K562 (cell line): Measurements from ENCODE around the gene THOP1. TPM values are rescaled to one million over a fixed set of nuclear protein-coding genes. Genes with fewer than 3 reads are reported as not detected.
A peak's percentile ranks its signal among the peaks of the same experiment; 100 is the strongest.

Source experiments
- ATF4 ChIP-seq: fragments of 450-650 bp; formaldehyde crosslinking; IDR thresholded peaks from 2 replicates; pipeline ENCODE4 v1.4.0; 2022; ENCODE audit warnings: mild to moderate bottlenecking, moderate library complexity
- BCOR ChIP-seq: fragments of 450-650 bp; IDR thresholded peaks from 2 replicates; pipeline ENCODE4 v1.6.1; 2016
- BMI1 ChIP-seq: fragments of 150-350 bp; IDR thresholded peaks from 2 replicates; pipeline ENCODE4 v1.6.1; 2014; ENCODE audit warnings: low read length
- BRD4 ChIP-seq: fragments of 200-600 bp; sonication (generic); IDR thresholded peaks from 2 replicates; pipeline ENCODE4 v1.6.1; 2017; ENCODE audit warnings: inconsistent platforms
- CEBPZ ChIP-seq: fragments of 150-350 bp; IDR thresholded peaks from 2 replicates; pipeline ENCODE4 v1.6.1; 2014; ENCODE audit warnings: low read depth, mild to moderate bottlenecking, low read length, borderline replicate concordance
- ELK3 ChIP-seq: fragments of 450-650 bp; formaldehyde crosslinking; IDR thresholded peaks from 2 replicates; pipeline ENCODE4 v1.4.0; 2020; ENCODE audit warnings: mild to moderate bottlenecking
- MEF2A ChIP-seq: IDR thresholded peaks from 2 replicates; pipeline ENCODE4 v1.6.1; 2011; ENCODE audit warnings: low read depth, mild to moderate bottlenecking, low read length, moderate library complexity; ENCODE audit not compliant: control insufficient read depth
- MYNN ChIP-seq, 2 experiments: sonication (generic); formaldehyde crosslinking in 1 of 2; IDR thresholded peaks; 2 replicates each; pipeline versions ENCODE4 v1.5.0 to v1.6.1; 2016 to 2020; ENCODE audit warnings: antibody characterized with exemption in 1 of 2, missing genetic modification reagents in 1 of 2
- PHF8 ChIP-seq: fragments of 200-600 bp; sonication (generic); IDR thresholded peaks from 2 replicates; pipeline ENCODE4 v1.6.1; 2012; ENCODE audit warnings: mixed run types, mild to moderate bottlenecking, inconsistent platforms, low read length, moderate library complexity, borderline replicate concordance
- RAD21 ChIP-seq, 2 experiments: fragments of 250-450 bp in 1 of 2; fragments of 450-650 bp in 1 of 2; sonication (Bioruptor Pico) in 1 of 2; formaldehyde crosslinking in 1 of 2; IDR thresholded peaks in 1 of 2; conservative IDR thresholded peaks in 1 of 2; 2 replicates each; pipeline versions ENCODE4 v1.4.0 to v1.8.0; 2020 to 2022; ENCODE audit warnings: mild to moderate bottlenecking in 2 of 2, moderate library complexity in 1 of 2
- RHOXF2B ChIP-seq: fragments of 250-450 bp; sonication (Bioruptor Pico); conservative IDR thresholded peaks from 2 replicates; pipeline ENCODE4 v1.5.1; 2021
- SIN3B ChIP-seq: fragments of 450-650 bp; IDR thresholded peaks from 2 replicates; pipeline ENCODE4 v1.6.1; 2017; ENCODE audit warnings: low read depth, mild to moderate bottlenecking, moderate library complexity
- SMARCC2 ChIP-seq: fragments of 450-650 bp; IDR thresholded peaks from 2 replicates; pipeline ENCODE4 v1.6.1; 2017; ENCODE audit warnings: antibody characterized with exemption, moderate library complexity, mild to moderate bottlenecking, low read depth
- ZNF174 ChIP-seq: fragments of 250-450 bp; sonication (Bioruptor Pico); IDR thresholded peaks from 2 replicates; pipeline ENCODE4 v1.4.0; 2020; ENCODE audit warnings: mild to moderate bottlenecking
- ZNF41 ChIP-seq: fragments of 250-450 bp; sonication (Bioruptor Pico); conservative IDR thresholded peaks from 2 replicates; pipeline ENCODE4 v1.4.0; 2020; ENCODE audit warnings: mild to moderate bottlenecking
- ZNF511 ChIP-seq: sonication (generic); formaldehyde crosslinking; IDR thresholded peaks from 2 replicates; pipeline ENCODE4 v1.8.0; 2022; ENCODE audit warnings: mild to moderate bottlenecking, missing genetic modification reagents
- polyA plus RNA-seq, 8 experiments: library from polyadenylated mRNA; depleted of rRNA in 4 of 8; stranded (reverse) in 5 of 8; unstranded in 3 of 8; fragments of >200 nt; fragmentation: Nextera tagmentation in 2 of 8; fragmentation: Illumina TruSeq in 1 of 8; extraction: Ambion mirVana in 2 of 8; extraction: Trizol in 1 of 8; gene quantifications; 2 replicates each; pipeline versions ENCODE4 v1.2.1 to v1.2.3, GENCODE V29; 2011 to 2014; ENCODE audit warnings: inconsistent platforms in 1 of 8, missing spikeins in 1 of 8
- total RNA-seq, 7 experiments: library from RNA; depleted of rRNA in 6 of 7; stranded (reverse); fragments of >200 nt in 6 of 7; fragmentation: Illumina TruSeq in 2 of 7; extraction: Trizol in 2 of 7; gene quantifications; 2 replicates each; pipeline versions ENCODE4 v1.2.1 to v1.2.3, GENCODE V29; 2011 to 2021; ENCODE audit warnings: low replicate concordance in 1 of 7

THOP1 gene
- total and polyA plus RNA-seq, 9 of the 15 experiments (the other 6 are each of a cell fraction or from before 2014, with no cell fraction given) = 1.3 to 255 (median 96.1) TPM

GRCh38 chr19:2739602-2740313 lies 45.5 kb upstream of the THOP1 start, which contains the start of gene SLC39A3 (continued):
- no peak for TF ChIP-seq CEBPZ
- TF ChIP-seq MYNN (IDR thresholded peaks at IDR 0.05) = peak; percentile 67; the same call in 1 of the 2 replicates
- no peak for TF ChIP-seq MYNN (CRISPR knock-in tag; IDR thresholded peaks at IDR 0.05)
- TF ChIP-seq BCOR = 0 out of 2 replicates have a peak, but pooled peaks have one; percentile 39
- no peak for TF ChIP-seq ELK3 (CRISPR knock-in tag)
- TF ChIP-seq RHOXF2B (CRISPR knock-in tag) = no peak
- TF ChIP-seq ZNF174 (CRISPR knock-in tag) = no peak
- no peak for TF ChIP-seq MEF2A
- TF ChIP-seq ZNF41 (CRISPR knock-in tag) = 0 out of 2 replicates have a peak, but pooled peaks have one; percentile 41
- TF ChIP-seq RAD21 (CRISPR knock-in tag; conservative IDR thresholded peaks at IDR 0.05 in 1 of 2, IDR thresholded peaks at IDR 0.05 in 1 of 2) = no peak
- peak; percentile 60; the same call in 1 of the 2 replicates for TF ChIP-seq PHF8
- TF ChIP-seq ZNF511 (CRISPR knock-in tag) = peak; percentile 99
- peak; percentile 74; the same call in 1 of the 2 replicates for TF ChIP-seq SIN3B
- TF ChIP-seq SMARCC2 = no peak
- no peak for TF ChIP-seq BMI1
- TF ChIP-seq ATF4 = peak; percentile 62; the same call in 1 of the 2 replicates
- TF ChIP-seq BRD4 = 0 out of 2 replicates have a peak, but pooled peaks have one; percentile 55
